ENCODE results near the gene RSPRY1.

GRCh38 chr16:57188711-57189002 is 2.5 kb downstream of the RSPRY1 start:
- TF ChIP-seq CTCF (conservative IDR thresholded peaks at IDR 0.05 in 1 of 2, IDR thresholded peaks at IDR 0.05 in 1 of 2; ENCODE audit: low read depth in 1 of 2, low read length in 2 of 2) (no peak), EZH2 (IDR thresholded peaks at IDR 0.05; ENCODE audit: low read length, missing control alignments) (no peak)

All from fibroblast of lung (primary cell).